H1 (cell line): ENCODE results near the gene ARHGEF28. TPM values are rescaled to one million over a fixed set of nuclear protein-coding genes. Genes with fewer than 3 reads are reported as not detected.

Experiments
- CTCF ChIA-PET: fragments of 300-600 bp; sonication (Branson Sonifier 250); formaldehyde crosslinking; loops from one replicate; lab custom pipeline; 2021; ENCODE audit not compliant: partially characterized antibody; lab: Charles Lee
- POLR2A ChIA-PET: fragments of 300-600 bp; sonication (Branson Sonifier 250); formaldehyde crosslinking; loops from one replicate; lab custom pipeline; 2021; ENCODE audit warnings: inconsistent platforms; ENCODE audit not compliant: partially characterized antibody; lab: Charles Lee
- DNase-seq, 2 experiments: peaks; one replicate each; pipeline versions ENCODE4 v3.0.0 to v3.0.0-alpha.2; 2010 to 2022; ENCODE audit warnings: low spot score in 2 of 2, low read depth in 1 of 2, mixed read lengths in 1 of 2
- FAIRE-seq: peaks from 2 replicates; lab custom pipeline; 2011; peaks lifted over from hg19 to GRCh38; lab: Jason Lieb, UNC
- H2AFZ ChIP-seq: 2 replicates; pipeline ENCODE4 v1.8.1; 2012; ENCODE audit warnings: low read length, inconsistent platforms
- H2AK5ac ChIP-seq: 2 replicates; pipeline ENCODE4 v1.6.1; 2013; ENCODE audit warnings: low read depth, low read length
- H2BK120ac ChIP-seq: replicated peaks from 2 replicates; pipeline ENCODE3; 2013; ENCODE audit warnings: low read depth, low read length, inconsistent platforms
- H2BK12ac ChIP-seq: 2 replicates; pipeline ENCODE4 v1.6.1; 2013; ENCODE audit warnings: low read depth, low read length
- H2BK15ac ChIP-seq: 2 replicates; pipeline ENCODE4 v1.6.1; 2013; ENCODE audit warnings: low read length
- H2BK20ac ChIP-seq: 2 replicates; pipeline ENCODE4 v1.6.1; 2013; ENCODE audit warnings: low read length
- H2BK5ac ChIP-seq: 2 replicates; pipeline ENCODE4 v1.6.1; 2013; ENCODE audit warnings: low read depth, low read length
- H3K14ac ChIP-seq: 2 replicates; pipeline ENCODE4 v1.6.1; 2013; ENCODE audit warnings: inconsistent platforms; ENCODE audit not compliant: insufficient read length
- H3K18ac ChIP-seq: 2 replicates; pipeline ENCODE4 v1.6.1; 2013; ENCODE audit warnings: low read length; ENCODE audit errors: extremely low read depth
- H3K23ac ChIP-seq: 2 replicates; pipeline ENCODE4 v1.6.1; 2013; ENCODE audit warnings: inconsistent platforms; ENCODE audit not compliant: insufficient read length
- H3K23me2 ChIP-seq: 2 replicates; pipeline ENCODE4 v1.6.1; 2013; ENCODE audit warnings: low read depth, low read length
- H3K27ac ChIP-seq: 2 replicates; pipeline ENCODE4 v1.6.1; 2011; ENCODE audit warnings: low read depth, low read length, inconsistent platforms
- H3K27me3 ChIP-seq, 4 experiments: replicated peaks in 1 of 4; 1 replicate in 1 of 4; 2 replicates in 3 of 4; pipeline versions ENCODE4 v1.6.1 to v1.8.1; 2011 to 2013; ENCODE audit warnings: low read length in 3 of 4, mild to moderate bottlenecking in 3 of 4, inconsistent platforms in 2 of 4, mixed read lengths in 2 of 4, moderate library complexity in 1 of 4; ENCODE audit not compliant: control insufficient read depth in 3 of 4, insufficient read depth in 3 of 4; ENCODE audit errors: extremely low read depth in 1 of 4
- H3K36me3 ChIP-seq, 4 experiments: 2 replicates each; pipeline versions ENCODE4 v1.6.1 to v1.8.1; 2011 to 2013; ENCODE audit warnings: mild to moderate bottlenecking in 4 of 4, low read length in 3 of 4, moderate library complexity in 2 of 4, control low read depth in 1 of 4, inconsistent platforms in 1 of 4; ENCODE audit not compliant: insufficient read depth in 4 of 4, control insufficient read depth in 2 of 4
- H3K4ac ChIP-seq: replicated peaks from 2 replicates; pipeline ENCODE3; 2013; ENCODE audit warnings: low read length, low read depth, mixed read lengths, inconsistent platforms; ENCODE audit not compliant: insufficient read length
- H3K4me1 ChIP-seq, 4 experiments: replicated peaks in 1 of 4; 1 replicate in 1 of 4; 2 replicates in 3 of 4; pipeline versions ENCODE4 v1.6.1 to v1.8.1; 2011 to 2013; ENCODE audit warnings: low read length in 3 of 4, inconsistent platforms in 2 of 4, mixed read lengths in 1 of 4; ENCODE audit not compliant: insufficient read depth in 4 of 4, control insufficient read depth in 3 of 4
- H3K4me2 ChIP-seq, 2 experiments: 2 replicates each; pipeline versions ENCODE4 v1.6.1 to v1.8.1; 2011 to 2013; ENCODE audit warnings: low read depth in 2 of 2, low read length in 2 of 2, control low read depth in 1 of 2, inconsistent platforms in 1 of 2, mild to moderate bottlenecking in 1 of 2; ENCODE audit not compliant: insufficient read depth in 1 of 2
- H3K4me3 ChIP-seq, 4 experiments: fragments of 200-600, 300-600 bp in 1 of 4; sonication (generic), shearing (Covaris generic), sonication (Bioruptor Twin) in 1 of 4; 2 replicates each; pipeline versions ENCODE4 v1.5.1 to v1.8.1; 2011 to 2016; ENCODE audit warnings: low read length in 4 of 4, low read depth in 3 of 4, control low read depth in 2 of 4, inconsistent platforms in 2 of 4, mild to moderate bottlenecking in 2 of 4, mixed read lengths in 1 of 4, moderate library complexity in 1 of 4; ENCODE audit not compliant: insufficient read depth in 2 of 4; ENCODE audit errors: extremely low read depth in 1 of 4
- H3K56ac ChIP-seq: replicated peaks from 2 replicates; pipeline ENCODE3; 2013; ENCODE audit warnings: low read depth, mild to moderate bottlenecking, mixed read lengths, low read length, inconsistent platforms; ENCODE audit not compliant: insufficient read length
- H3K79me1 ChIP-seq: 2 replicates; pipeline ENCODE4 v1.6.1; 2013; ENCODE audit warnings: low read depth, low read length, control low read depth
- H3K79me2 ChIP-seq, 2 experiments: 2 replicates each; pipeline versions ENCODE4 v1.6.1 to v1.8.1; 2012 to 2013; ENCODE audit warnings: low read length in 2 of 2, mild to moderate bottlenecking in 2 of 2, inconsistent platforms in 1 of 2; ENCODE audit not compliant: insufficient read depth in 2 of 2, control insufficient read depth in 1 of 2
- H3K9ac ChIP-seq, 4 experiments: replicated peaks in 1 of 4; 1 replicate in 1 of 4; 2 replicates in 3 of 4; pipeline versions ENCODE4 v1.6.1 to v1.8.1; 2011 to 2013; ENCODE audit warnings: low read depth in 3 of 4, low read length in 3 of 4, control low read depth in 2 of 4, mild to moderate bottlenecking in 2 of 4, moderate library complexity in 2 of 4, inconsistent platforms in 1 of 4; ENCODE audit errors: extremely low read depth in 1 of 4
- H3K9me3 ChIP-seq, 2 experiments: 2 replicates each; pipeline versions ENCODE4 v1.6.1 to v1.8.1; 2012 to 2013; ENCODE audit warnings: mild to moderate bottlenecking in 2 of 2, moderate library complexity in 2 of 2, control low read depth in 1 of 2, inconsistent platforms in 1 of 2, low read depth in 1 of 2, low read length in 1 of 2, mixed read lengths in 1 of 2; ENCODE audit not compliant: insufficient read depth in 2 of 2
- H4K20me1 ChIP-seq, 2 experiments: replicated peaks in 1 of 2; 2 replicates each; pipeline versions ENCODE3 to v1.8.1; 2011 to 2013; ENCODE audit warnings: inconsistent platforms in 2 of 2, low read length in 2 of 2, mild to moderate bottlenecking in 1 of 2; ENCODE audit not compliant: insufficient read depth in 2 of 2, control insufficient read depth in 1 of 2
- H4K5ac ChIP-seq: 2 replicates; pipeline ENCODE4 v1.6.1; 2013; ENCODE audit warnings: low read length, low read depth, mixed read lengths, inconsistent platforms; ENCODE audit not compliant: insufficient read length
- H4K8ac ChIP-seq: 2 replicates; pipeline ENCODE4 v1.8.0; 2013; ENCODE audit warnings: mild to moderate bottlenecking, moderate library complexity, low read length, inconsistent platforms; ENCODE audit not compliant: insufficient read depth; ENCODE audit errors: extremely low read depth
- H4K91ac ChIP-seq: replicated peaks from 2 replicates; pipeline ENCODE3; 2013; ENCODE audit warnings: low read length, mixed read lengths, inconsistent platforms; ENCODE audit not compliant: insufficient read length
- ASH2L ChIP-seq: fragments of 200-600, 300-600 bp; sonication (generic); IDR thresholded peaks from one replicate; pipeline ENCODE4 v1.7.1; 2017; ENCODE audit warnings: low read length
- BACH1 ChIP-seq: IDR thresholded peaks from 2 replicates; pipeline ENCODE4 v1.6.1; 2012; ENCODE audit warnings: low read length, improper control_type of control experiment
- CHD2 ChIP-seq: IDR thresholded peaks from 2 replicates; pipeline ENCODE4 v1.6.1; 2012; ENCODE audit warnings: low read length, improper control_type of control experiment
- FOSL1 ChIP-seq: IDR thresholded peaks from 2 replicates; pipeline ENCODE4 v1.6.1; 2011; ENCODE audit warnings: mild to moderate bottlenecking, low read depth, low read length, moderate library complexity; ENCODE audit not compliant: insufficient read depth
- GABPA ChIP-seq: IDR thresholded peaks from 2 replicates; pipeline ENCODE4 v1.6.1; 2011; ENCODE audit warnings: mild to moderate bottlenecking, low read length, moderate library complexity, borderline replicate concordance; ENCODE audit not compliant: insufficient read depth
- HDAC2 ChIP-seq, 2 experiments: fragments of 300-600 bp in 1 of 2; sonication (generic) in 1 of 2; IDR thresholded peaks; 2 replicates each; pipeline ENCODE4 v1.6.1; 2011 to 2012; ENCODE audit warnings: low read depth in 2 of 2, low read length in 2 of 2, mild to moderate bottlenecking in 2 of 2, moderate library complexity in 2 of 2, borderline replicate concordance in 1 of 2, inconsistent platforms in 1 of 2
- JUND ChIP-seq: IDR thresholded peaks from 2 replicates; pipeline ENCODE4 v1.6.1; 2011; ENCODE audit warnings: mild to moderate bottlenecking, improper control_type of control experiment, low read length
- KDM4A ChIP-seq: IDR thresholded peaks from one replicate; pipeline ENCODE4 v1.7.1; 2012; ENCODE audit warnings: low read depth, mild to moderate bottlenecking, moderate library complexity, low read length, inconsistent platforms; ENCODE audit not compliant: severe bottlenecking
- MAX ChIP-seq: IDR thresholded peaks from 2 replicates; pipeline ENCODE4 v1.6.1; 2012; ENCODE audit warnings: inconsistent platforms
- POLR2A ChIP-seq, 2 experiments: IDR thresholded peaks; 1 replicate in 1 of 2; 2 replicates in 1 of 2; pipeline ENCODE4 v1.6.1; 2011; ENCODE audit warnings: low read depth in 2 of 2, low read length in 2 of 2, mild to moderate bottlenecking in 2 of 2; ENCODE audit errors: control extremely low read depth in 1 of 2
- SIX5 ChIP-seq: IDR thresholded peaks from 2 replicates; pipeline ENCODE4 v1.6.1; 2011; ENCODE audit warnings: mild to moderate bottlenecking, low read depth, low read length
- TAF1 ChIP-seq: IDR thresholded peaks from 2 replicates; pipeline ENCODE4 v1.6.1; 2011; ENCODE audit warnings: mild to moderate bottlenecking, low read depth, low read length
- TCF12 ChIP-seq: IDR thresholded peaks from 2 replicates; pipeline ENCODE4 v1.6.1; 2011; ENCODE audit warnings: low read depth, mild to moderate bottlenecking, low read length
- TEAD4 ChIP-seq: IDR thresholded peaks from 2 replicates; pipeline ENCODE4 v1.6.1; 2012; ENCODE audit warnings: low read depth, low read length, inconsistent platforms, mixed read lengths
- ZNF274 ChIP-seq: IDR thresholded peaks from 2 replicates; pipeline ENCODE4 v1.7.0; 2012; ENCODE audit warnings: low read length, borderline replicate concordance; ENCODE audit errors: extremely low read depth
- WGBS, 2 experiments: shearing (Covaris generic) in 1 of 2; methylation state at CpG; one replicate each; pipeline versions ENCODE4 v1.1.6 to v1.1.7; 2013 to 2015; ENCODE audit warnings: low lambda C conversion rate in 2 of 2, mixed read lengths in 2 of 2, inconsistent platforms in 1 of 2, low coverage in 1 of 2, missing lambda C conversion rate in 1 of 2; ENCODE audit not compliant: insufficient replicate concordance in 2 of 2, insufficient coverage in 1 of 2, insufficient read length in 1 of 2; ENCODE audit errors: extremely low coverage in 1 of 2, missing lambda C conversion rate in 1 of 2; 5-methylcytosine and 5-hydroxymethylcytosine counted together
- polyA plus RNA-seq, 7 experiments: library from polyadenylated mRNA; depleted of rRNA in 3 of 7; stranded (reverse) in 5 of 7; unstranded in 2 of 7; fragments of >200 nt in 5 of 7; fragments of 200-250 nt in 2 of 7; gene quantifications; 1 replicate in 5 of 7; 2 replicates in 1 of 7; 4 replicates in 1 of 7; pipeline versions ENCODE4 v1.2.1 to v1.2.3, GENCODE V29; 2011 to 2013; ENCODE audit warnings: missing spikeins in 2 of 7, mixed read lengths in 2 of 7
- total RNA-seq: library from RNA; stranded (reverse); fragmentation: NEBNext Ultra II Directional; extraction: Animal tissue kit (Norgen Biotek cat#: 25700); gene quantifications from 2 replicates; pipeline ENCODE4 v1.2.1, GENCODE V29; 2021

ARHGEF28 gene
- total and polyA plus RNA-seq, 2 of the 8 experiments (the other 6 are each of a cell fraction or from before 2014, with no cell fraction given): 0.33 to 1.0 TPM

DNA sequence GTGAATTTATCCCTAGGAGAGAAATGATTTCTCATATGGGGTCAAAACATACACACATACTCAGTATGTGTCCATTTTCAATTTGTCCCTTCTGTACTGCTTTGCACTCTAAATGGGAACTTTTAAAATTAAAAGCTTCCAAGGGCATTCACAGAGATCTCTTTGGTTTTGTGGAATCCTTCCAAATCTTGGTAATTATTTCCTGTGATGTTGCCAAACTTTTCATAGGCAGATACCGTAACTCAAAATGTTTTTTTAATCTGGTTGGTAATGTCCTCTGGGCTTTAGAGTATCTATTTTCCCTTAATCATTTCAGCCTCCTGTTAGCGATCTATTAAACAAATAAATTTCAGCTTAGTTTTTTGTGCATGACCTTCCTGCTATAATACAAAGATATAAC is 282.4 kb downstream of the ARHGEF28 start:
- Histone ChIP-seq H3K9ac (no peak overlapping the region), H3K23me2 (no peaks in the 10 kb centered on the region), H3K9me3 (no peaks in the 10 kb centered on the region), H4K91ac (no peak overlapping the region), H3K27ac (no peak overlapping the region), H2AK5ac (no peak overlapping the region), H4K20me1 (no peaks in the 10 kb centered on the region), H3K14ac (no peak overlapping the region), H3K56ac (no peak overlapping the region), H3K36me3 (no peaks in the 10 kb centered on the region), H3K4me2 (no peak overlapping the region), H2AFZ (no peak overlapping the region), H4K5ac (no peak overlapping the region), H4K8ac (no peak overlapping the region), H3K27me3 (no peaks in the 10 kb centered on the region), H3K79me2 (no peaks in the 10 kb centered on the region), H3K18ac (no peak overlapping the region), H2BK120ac (no peak overlapping the region), H2BK20ac (no peak overlapping the region), H3K4ac (no peak overlapping the region), H2BK12ac (no peak overlapping the region), H2BK5ac (no peak overlapping the region), H3K23ac (no peak overlapping the region), H2BK15ac (no peak overlapping the region), H3K4me1 (no peaks in the 10 kb centered on the region), H3K79me1 (no peaks in the 10 kb centered on the region), H3K4me3 (no peak overlapping the region)
- FAIRE-seq (no peak), DNase-seq (no peak)
- TF ChIP-seq KDM4A: no peak
- no peak for TF ChIP-seq HDAC2 (IDR thresholded peaks at IDR 0.05; ENCODE audit: borderline replicate concordance in 1 of 2, low read depth in 2 of 2, low read length in 2 of 2)
- TF ChIP-seq TCF12: no peak
- no peak for TF ChIP-seq MAX
- TF ChIP-seq CHD2: no peak
- TF ChIP-seq FOSL1: no peak
- no peak for TF ChIP-seq TEAD4
- no peak for TF ChIP-seq JUND
- TF ChIP-seq POLR2A (IDR thresholded peaks at IDR 0.05; ENCODE audit: control extremely low read depth in 1 of 2, low read depth in 2 of 2, low read length in 2 of 2): no peak
- no peak for TF ChIP-seq BACH1
- no peak for TF ChIP-seq ASH2L
- no peak for TF ChIP-seq ZNF274
- TF ChIP-seq GABPA: no peak
- TF ChIP-seq SIX5: no peak
- no peak for TF ChIP-seq TAF1
- CTCF ChIA-PET: interaction anchor here (1.8 to 2.0 kb wide), 2 partner anchors 10 to 37 kb away, joined by 5 read pairs; no protein-coding TSS in a partner anchor
- POLR2A ChIA-PET: no interaction called here
- WGBS, 2 experiments: 88% methylated on average over 2 of the region's 2 CpGs; no CpG with 5 or more reads in 1 of the 2 experiments
